Coronary artery (tissue), 2 donors: Measurements from ENCODE around the gene VSIG1.

ENCODE experiments used
- DNase-seq: peaks from one replicate; pipeline ENCODE4 v3.0.0-alpha.2; 2017; ENCODE audit warnings: low spot score
- H3K27ac ChIP-seq, 2 donors: fragments of 200-600 bp; sonication (generic); one replicate each; pipeline ENCODE4 v1.5.1; 2016 to 2019
- H3K4me3 ChIP-seq: fragments of 200-600 bp; sonication (generic); 2 replicates; pipeline ENCODE4 v1.5.1; 2016; ENCODE audit warnings: mild to moderate bottlenecking, moderate library complexity
- CTCF ChIP-seq: fragments of 200-600 bp; sonication (generic); IDR thresholded peaks from one replicate; pipeline ENCODE4 v1.5.1; 2019; ENCODE audit warnings: antibody characterized with exemption

VSIG1 gene

GRCh38 chrX:108044554-108045256 lies at the start of gene VSIG1:
Gene VSIG1 (plus strand): TSS chrX:108045065. CDS start chrX:108045131, 66 bp downstream.
- DNase-seq: no peak
- TF ChIP-seq CTCF: no peak
- H3K4me3 ChIP-seq: no peak within 1 kb of the TSS
- no peak within 1 kb of the TSS for H3K27ac ChIP-seq

GRCh38 chrX:107996124-107996523 lies 48.7 kb upstream of the VSIG1 start:
- no peak overlapping the region for H3K4me3 ChIP-seq
- no peak for DNase-seq
- no peak overlapping the region for H3K27ac ChIP-seq
- TF ChIP-seq CTCF: no peak

- no peak for TF ChIP-seq CTCF
- no peak overlapping the region for H3K27ac ChIP-seq
- no peak for DNase-seq
Observed at GRCh38 chrX:108000751-108001150, 44.1 kb upstream of the VSIG1 start.

GRCh38 chrX:108001218-108001814 lies 43.5 kb upstream of the VSIG1 start:
- no peak for DNase-seq
- Histone ChIP-seq H3K4me3 (no peak overlapping the region), H3K27ac (no peak overlapping the region)
- no peak for TF ChIP-seq CTCF

More at GRCh38 chrX:108000751-108001150, 44.1 kb upstream of the VSIG1 start:
- H3K4me3 ChIP-seq: no peak overlapping the region

- no peak for TF ChIP-seq CTCF
- no peak overlapping the region for H3K4me3 ChIP-seq
- no peak overlapping the region for H3K27ac ChIP-seq
- DNase-seq: no peak
Observed at GRCh38 chrX:108018656-108019381, 26.0 kb upstream of the VSIG1 start.

- no peak overlapping the region for H3K4me3 ChIP-seq
- TF ChIP-seq CTCF: no peak
- no peak for DNase-seq
Observed at GRCh38 chrX:108019382-108019875, 25.4 kb upstream of the VSIG1 start.

More at GRCh38 chrX:108019382-108019875, 25.4 kb upstream of the VSIG1 start:
- H3K27ac ChIP-seq: no peak overlapping the region
